Kasumi-1 (cell line): ENCODE data around the gene PRKD3.

ENCODE experiments used
- DNase-seq, 2 experiments: peaks; one replicate each; lab custom pipeline; 2025; lab: John Stamatoyannopoulos, UW

PRKD3 gene

DNA sequence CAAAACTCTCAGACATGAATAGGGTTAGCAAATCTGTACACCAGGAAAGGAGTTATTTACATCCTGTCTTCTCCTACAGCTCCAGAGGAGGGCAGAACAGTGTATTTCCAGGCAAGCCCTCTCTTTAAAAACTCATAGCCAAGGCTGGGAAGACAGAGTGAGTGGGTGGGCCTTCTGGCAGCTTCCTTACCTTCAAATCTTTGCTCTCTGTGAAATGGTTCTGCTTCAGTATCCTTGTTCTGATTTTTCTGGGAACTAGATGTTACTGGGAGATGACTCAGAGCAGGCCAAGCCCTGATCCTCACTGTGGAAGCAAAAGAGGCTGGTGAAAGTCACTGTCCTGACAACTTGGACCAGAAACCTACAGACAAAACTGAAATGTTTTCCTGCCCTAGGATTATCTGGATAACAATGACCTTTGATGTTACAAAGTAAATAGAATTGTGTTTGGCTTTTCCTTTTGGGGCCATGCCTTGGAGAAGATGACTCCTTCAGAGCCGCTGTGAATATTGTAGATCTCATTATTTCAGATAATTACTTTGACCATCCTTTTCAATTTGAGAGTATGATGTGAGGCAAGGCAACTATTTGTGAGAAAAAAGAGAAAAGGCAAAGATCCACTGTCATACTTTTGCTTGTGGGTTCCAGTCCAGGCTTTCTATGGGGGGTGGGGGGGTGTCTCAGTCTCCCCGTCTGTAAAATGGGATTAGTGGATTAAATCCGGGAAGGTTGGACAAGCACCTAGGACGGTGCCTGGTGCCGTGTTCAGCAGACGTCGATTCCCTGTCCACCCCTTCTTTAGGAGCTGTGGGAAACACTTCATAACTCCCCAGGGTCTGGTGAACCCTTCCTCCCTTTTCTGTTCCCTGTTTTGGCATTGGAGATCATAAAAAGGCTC, 19.2 kb upstream of the PRKD3 start:
- DNase-seq = peak; percentile 18 to 35

GRCh38 chr2:37342591-37343220, 18.1 kb upstream of the PRKD3 start:
- no peak for DNase-seq

GRCh38 chr2:37340637-37341036, 16.0 kb upstream of the PRKD3 start:
- no peak for DNase-seq

- no peak for DNase-seq
Observed at GRCh38 chr2:37338933-37339332, 14.3 kb upstream of the PRKD3 start.

- no peak for DNase-seq
Observed at GRCh38 chr2:37337620-37338280, 13.1 kb upstream of the PRKD3 start.

DNA sequence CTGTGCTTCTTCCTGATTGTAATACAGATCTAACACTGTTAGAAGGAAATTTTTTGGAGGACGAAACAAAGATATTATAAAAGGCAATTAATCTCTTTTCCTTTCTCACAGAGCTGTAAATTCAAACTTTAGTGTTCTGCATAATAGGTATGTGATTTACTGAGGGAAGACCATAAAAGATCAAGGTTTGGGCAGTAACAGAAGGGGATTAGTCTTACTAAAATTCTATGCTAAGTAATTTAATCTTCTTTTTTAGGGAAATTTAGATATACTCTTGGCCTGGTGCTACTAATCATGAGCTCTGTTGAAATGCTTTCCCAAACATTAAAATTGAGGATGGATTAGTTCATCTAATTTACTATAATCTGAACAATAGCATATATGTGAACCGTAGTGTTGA, 11.0 kb upstream of the PRKD3 start:
- DNase-seq = no peak

DNA sequence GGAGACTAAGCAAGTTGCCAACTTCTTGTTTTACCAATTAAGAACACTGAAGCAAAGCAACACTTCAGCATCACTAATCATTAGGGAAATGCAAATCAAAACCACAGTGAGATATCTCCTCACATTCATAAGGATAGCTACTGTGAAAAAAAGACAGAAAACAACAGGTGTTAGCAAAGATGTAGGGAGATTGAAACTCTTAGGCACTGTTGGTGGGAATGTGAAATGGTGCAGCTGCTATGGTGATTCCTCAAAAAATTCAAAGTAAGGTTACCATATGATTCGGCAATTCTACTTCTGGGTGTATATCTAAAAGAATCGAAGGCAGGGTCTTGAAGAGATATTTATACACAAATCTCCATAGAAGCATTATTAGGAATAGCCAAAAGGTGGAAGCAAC, 8.6 kb upstream of the PRKD3 start:
- no peak for DNase-seq

GRCh38 chr2:37332560-37332959, 7.9 kb upstream of the PRKD3 start:
- no peak for DNase-seq

DNA sequence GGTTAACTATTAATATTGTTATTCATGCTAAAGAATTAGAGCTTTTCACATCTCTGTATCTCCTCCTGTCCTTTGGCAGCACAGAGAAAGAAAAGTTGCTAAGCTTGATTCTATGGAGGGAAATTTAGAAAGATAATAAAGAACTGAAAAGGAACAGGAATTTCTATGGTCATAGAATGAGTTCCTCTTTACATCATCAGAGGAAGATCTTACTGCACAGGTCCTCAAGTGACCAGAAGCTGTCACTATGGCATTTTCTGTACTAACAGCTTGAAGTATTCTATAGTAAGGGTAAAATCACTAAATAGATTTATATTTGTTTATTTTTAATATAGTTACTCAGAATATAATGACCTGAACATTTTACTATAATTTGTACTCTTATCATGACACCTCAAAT, 6.0 kb upstream of the PRKD3 start:
- no peak for DNase-seq

GRCh38 chr2:37326866-37327634, 2.4 kb upstream of the PRKD3 start:
- DNase-seq = no peak

DNA sequence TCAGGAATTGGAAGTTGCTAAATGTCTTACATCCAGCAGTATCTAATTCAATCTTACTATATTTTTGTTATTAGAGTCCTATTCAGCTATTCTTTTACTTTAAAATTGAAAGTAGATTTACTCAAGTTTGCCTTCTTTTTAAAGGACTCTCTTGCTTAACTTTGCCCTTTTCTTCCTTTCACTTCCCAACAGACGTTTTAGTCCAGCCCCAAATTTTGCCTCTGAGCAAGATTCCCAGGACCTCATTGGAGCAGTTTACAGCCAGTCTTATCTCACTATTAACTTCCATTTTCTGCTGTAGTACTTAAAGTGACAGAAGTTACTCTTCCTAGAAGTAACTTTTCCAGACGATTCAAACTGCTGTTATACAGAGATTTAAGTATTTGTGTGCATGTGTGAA, 1.7 kb upstream of the PRKD3 start:
- DNase-seq = peak; percentile 77 to 81

DNA sequence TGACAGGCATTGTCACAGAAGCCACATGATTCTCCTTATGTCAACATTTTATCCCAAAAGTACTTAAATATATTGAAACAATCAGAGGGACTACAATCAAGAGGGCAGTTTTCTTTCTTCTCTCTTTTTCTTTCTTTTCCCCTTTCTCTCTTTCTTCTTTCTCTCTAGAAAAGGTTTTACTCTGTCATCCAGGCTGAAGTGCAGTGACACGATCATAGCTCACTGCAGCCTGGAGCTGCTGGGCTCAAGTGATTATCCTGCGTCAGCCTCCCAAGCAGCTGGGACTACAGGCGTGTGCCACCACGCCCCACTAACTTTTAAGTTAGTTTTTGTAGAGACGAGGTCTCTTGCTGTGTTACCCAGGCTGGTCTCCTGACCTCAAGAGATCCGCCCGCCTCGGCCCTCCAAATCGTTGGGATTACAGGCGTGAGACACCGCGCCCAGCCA, 1.0 kb upstream of the PRKD3 start:
- DNase-seq = peak in 1 of 2 experiments; percentile 17

DNA sequence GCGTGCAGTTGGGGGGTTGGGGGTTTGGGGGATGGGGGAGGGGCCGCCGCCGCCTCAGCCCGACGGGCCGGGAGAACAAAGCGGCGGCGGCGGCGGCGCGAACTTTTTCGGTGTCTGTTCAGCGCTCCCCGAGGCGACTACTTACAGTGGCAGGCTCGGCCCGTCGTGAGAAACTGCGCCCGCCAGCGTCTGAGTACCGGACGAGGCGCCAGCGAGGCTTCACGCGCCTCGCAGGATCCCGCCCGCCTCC, 172 bp downstream of the PRKD3 start:
- no peak for DNase-seq

GRCh38 chr2:37323781-37324535, 675 bp downstream of the PRKD3 start:
- DNase-seq = peak; percentile 22 to 42

- peak; percentile 18 for DNase-seq
Observed at GRCh38 chr2:37323176-37323780, 1.4 kb downstream of the PRKD3 start.

GRCh38 chr2:37322368-37322767, 2.3 kb downstream of the PRKD3 start:
- DNase-seq = no peak

DNA sequence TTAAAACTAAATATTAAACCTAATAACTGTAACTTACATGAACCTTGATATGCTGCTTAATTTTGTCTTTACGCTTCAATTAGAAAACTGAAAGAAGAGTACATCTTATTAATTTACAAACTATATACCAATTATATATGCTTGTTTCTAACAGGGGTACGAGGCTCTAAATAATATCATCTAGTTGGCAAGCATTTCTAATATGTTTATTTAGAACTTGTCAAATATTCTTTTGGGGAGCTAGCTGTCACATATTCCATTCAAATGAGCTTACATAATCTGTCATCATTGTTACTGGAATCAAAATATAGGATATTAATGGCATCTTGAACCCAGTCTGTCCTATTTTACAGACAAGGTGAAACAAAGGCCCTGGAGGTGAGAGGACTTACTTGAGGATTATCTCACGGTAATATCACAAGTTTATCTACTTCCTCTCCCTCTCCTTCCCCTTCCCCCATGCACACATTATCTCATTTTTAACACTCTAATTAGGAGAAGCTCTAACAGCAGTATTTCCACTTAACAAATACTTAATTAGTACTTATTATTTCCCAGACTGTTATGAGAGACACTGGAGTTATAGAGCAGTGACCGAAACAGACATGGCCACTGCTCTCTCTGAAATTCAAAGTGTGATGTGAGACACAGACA, 3.5 kb downstream of the PRKD3 start:
- DNase-seq = no peak

GRCh38 chr2:37319754-37320609, 4.7 kb downstream of the PRKD3 start:
- DNase-seq = no peak

DNA sequence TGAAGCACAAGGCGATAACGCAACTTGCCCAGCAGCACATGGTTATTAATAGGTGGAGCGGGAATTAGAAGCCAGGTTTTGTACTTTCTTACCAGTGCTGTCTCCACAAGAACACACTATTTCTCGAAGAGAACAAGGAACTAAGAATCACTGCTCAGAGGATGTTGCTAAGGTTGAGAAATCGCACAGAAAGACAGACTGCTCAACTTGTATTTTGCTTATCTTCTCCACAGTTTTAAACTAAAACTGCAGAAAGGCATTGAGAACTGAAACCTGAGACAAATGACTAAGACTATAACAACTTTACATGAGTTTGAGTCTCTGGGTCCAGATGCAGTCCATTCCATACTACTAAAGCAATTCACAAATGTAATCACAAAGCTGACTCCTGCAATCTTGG, 6.2 kb downstream of the PRKD3 start:
- peak in 1 of 2 experiments; percentile 32 for DNase-seq

DNA sequence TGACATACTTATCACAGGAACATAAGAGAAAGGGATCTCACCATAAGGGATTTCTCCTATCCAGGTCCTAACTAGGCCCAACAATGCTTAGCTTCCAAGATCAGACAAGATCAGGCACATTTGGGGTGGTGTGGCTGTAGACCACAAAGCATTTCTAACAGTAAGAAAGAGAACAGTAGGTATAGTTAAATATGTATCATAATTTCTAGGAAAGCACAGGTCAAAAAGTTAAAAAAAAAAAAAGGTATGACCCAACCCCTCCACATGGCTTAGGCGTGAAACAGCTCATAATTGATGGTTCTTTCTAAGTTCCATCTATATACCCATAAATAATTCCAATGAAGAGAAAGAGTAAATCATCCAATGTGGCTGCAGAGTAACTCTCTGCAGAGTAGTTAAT, 6.9 kb downstream of the PRKD3 start:
- DNase-seq = no peak
